GM06990 (cell line): ENCODE measurements around the gene CLCA4.

Source experiments
- DNase-seq: peaks from one replicate; pipeline ENCODE4 v3.0.0-alpha.2; 2011; ENCODE audit not compliant: insufficient read length; ENCODE audit errors: extremely low read depth
- H3K27me3 ChIP-seq: replicated peaks from 2 replicates; pipeline ENCODE4 v1.6.0; 2011; ENCODE audit warnings: low read length; ENCODE audit not compliant: control insufficient read depth, insufficient read depth
- H3K36me3 ChIP-seq: 2 replicates; pipeline ENCODE4 v1.5.1; 2011; ENCODE audit warnings: low read length; ENCODE audit not compliant: control insufficient read depth, insufficient read depth
- H3K4me3 ChIP-seq: replicated peaks from 2 replicates; pipeline ENCODE4 v1.5.1; 2011; ENCODE audit warnings: low read depth, mild to moderate bottlenecking, control low read depth, low read length
- CTCF ChIP-seq: IDR thresholded peaks from 2 replicates; pipeline ENCODE4 v1.5.1; 2011; ENCODE audit warnings: low read length, control low read depth, mild to moderate bottlenecking, inconsistent platforms; ENCODE audit not compliant: insufficient read depth, poor library complexity, severe bottlenecking

CLCA4 gene

GRCh38 chr1:86548839-86549238, 2.0 kb downstream of the CLCA4 start:
- TF ChIP-seq CTCF: no peak
- Histone ChIP-seq H3K4me3 (no peak overlapping the region), H3K27me3 (no peaks in the 10 kb centered on the region), H3K36me3 (no peaks in the 10 kb centered on the region)
- DNase-seq: no peak

- no peak for TF ChIP-seq CTCF
- Histone ChIP-seq H3K27me3 (no peaks in the 10 kb centered on the region), H3K4me3 (no peak overlapping the region), H3K36me3 (no peaks in the 10 kb centered on the region)
- no peak for DNase-seq
These were observed 4.4 kb downstream of the CLCA4 start for GRCh38 chr1:86551305-86551704.

- no peak for TF ChIP-seq CTCF
- no peak for DNase-seq
- no peaks in the 10 kb centered on the region for H3K27me3 ChIP-seq
- H3K36me3 ChIP-seq: no peaks in the 10 kb centered on the region
- no peak overlapping the region for H3K4me3 ChIP-seq
These were observed 5.5 kb downstream of the CLCA4 start for GRCh38 chr1:86552376-86552775.

GRCh38 chr1:86557739-86558138, 10.9 kb downstream of the CLCA4 start:
- no peak for DNase-seq
- H3K4me3 ChIP-seq: no peak overlapping the region
- no peaks in the 10 kb centered on the region for H3K36me3 ChIP-seq
- TF ChIP-seq CTCF: no peak
- H3K27me3 ChIP-seq: no peaks in the 10 kb centered on the region

- DNase-seq: no peak
- H3K4me3 ChIP-seq: no peak overlapping the region
- no peaks in the 10 kb centered on the region for H3K27me3 ChIP-seq
- no peak for TF ChIP-seq CTCF
- H3K36me3 ChIP-seq: no peaks in the 10 kb centered on the region
These were observed 17.0 kb downstream of the CLCA4 start for GRCh38 chr1:86563849-86564248.

GRCh38 chr1:86567341-86567740, 20.5 kb downstream of the CLCA4 start:
- TF ChIP-seq CTCF: no peak
- DNase-seq: no peak
- H3K27me3 ChIP-seq: no peaks in the 10 kb centered on the region

More at GRCh38 chr1:86567341-86567740, 20.5 kb downstream of the CLCA4 start:
- H3K4me3 ChIP-seq: no peak overlapping the region
- no peaks in the 10 kb centered on the region for H3K36me3 ChIP-seq
